ENCODE measurements around the gene LMX1A. TPM values are rescaled to one million over a fixed set of nuclear protein-coding genes. Genes with fewer than 3 reads are reported as not detected.

Gene LMX1A
- total RNA-seq, 6 experiments from 2014 or later: 0.14 TPM; not detected in 5

GRCh38 chr1:165345502-165345901 is 11.0 kb downstream of the LMX1A start:
- intact Hi-C loops (cut with DNase I): no loop called here
- ATAC-seq (no peak), DNase-seq (no peak)
- no peak overlapping the region for H3K4me3 ChIP-seq
- no peak overlapping the region for H3K27ac ChIP-seq
- no peaks in the 10 kb centered on the region for H3K9me3 ChIP-seq
- peaks cover 1 to 13% of the 10 kb centered on the region in 2 donors for H3K27me3 ChIP-seq
- no peaks in the 10 kb centered on the region for H3K36me3 ChIP-seq
- H3K4me1 ChIP-seq: no peaks in the 10 kb centered on the region
- TF ChIP-seq POLR2A (IDR thresholded peaks at IDR 0.05) (no peak), CTCF (IDR thresholded peaks at IDR 0.05) (no peak)
- 72% methylated on average over 7 of the region's 7 CpGs for WGBS (ENCODE audit: insufficient coverage, low coverage, low lambda C conversion rate, missing lambda C conversion rate)

- H3K27me3 ChIP-seq: peaks cover 0 to 5% of the 10 kb centered on the region in 2 donors
- ATAC-seq (no peak), DNase-seq (no peak)
- no peaks in the 10 kb centered on the region for H3K9me3 ChIP-seq
- no peaks in the 10 kb centered on the region for H3K36me3 ChIP-seq
- intact Hi-C loops (cut with DNase I): no loop called here
- no peak overlapping the region for H3K27ac ChIP-seq
- no peak overlapping the region for H3K4me3 ChIP-seq
- TF ChIP-seq POLR2A (IDR thresholded peaks at IDR 0.05) (no peak), CTCF (IDR thresholded peaks at IDR 0.05) (no peak)
- WGBS (ENCODE audit: insufficient coverage, low coverage, low lambda C conversion rate, missing lambda C conversion rate): no CpG with 5 or more reads among the region's 3 CpGs
- H3K4me1 ChIP-seq: no peaks in the 10 kb centered on the region
Observed at GRCh38 chr1:165344736-165345135, 11.8 kb downstream of the LMX1A start.

GRCh38 chr1:165344198-165344597 is 12.3 kb downstream of the LMX1A start:
- WGBS (ENCODE audit: insufficient coverage, low coverage, low lambda C conversion rate, missing lambda C conversion rate): 35% methylated on average over 2 of the region's 2 CpGs
- Histone ChIP-seq H3K4me1 (no peaks in the 10 kb centered on the region), H3K4me3 (no peak overlapping the region), H3K9me3 (no peaks in the 10 kb centered on the region), H3K27me3 (peaks cover 0 to under 1% of the 10 kb centered on the region in 2 donors), H3K36me3 (no peaks in the 10 kb centered on the region), H3K27ac (no peak overlapping the region)
- intact Hi-C loops (cut with DNase I): no loop called here
- ATAC-seq (no peak), DNase-seq (no peak)
- TF ChIP-seq POLR2A (IDR thresholded peaks at IDR 0.05): no peak
- no peak for TF ChIP-seq CTCF (IDR thresholded peaks at IDR 0.05)

GRCh38 chr1:165342587-165342986 is 13.9 kb downstream of the LMX1A start:
- WGBS (ENCODE audit: insufficient coverage, low coverage, low lambda C conversion rate, missing lambda C conversion rate): 80% methylated on average over 2 of the region's 2 CpGs
- Histone ChIP-seq H3K27me3 (no peaks in the 10 kb centered on the region), H3K27ac (no peak overlapping the region), H3K4me3 (no peak overlapping the region), H3K4me1 (no peaks in the 10 kb centered on the region), H3K9me3 (no peaks in the 10 kb centered on the region), H3K36me3 (no peaks in the 10 kb centered on the region)
- DNase-seq (no peak), ATAC-seq (no peak)
- intact Hi-C loops (cut with DNase I): no loop called here
- TF ChIP-seq POLR2A (IDR thresholded peaks at IDR 0.05): no peak
- TF ChIP-seq CTCF (IDR thresholded peaks at IDR 0.05): no peak

- Histone ChIP-seq H3K9me3 (no peaks in the 10 kb centered on the region), H3K27me3 (no peaks in the 10 kb centered on the region), H3K4me3 (no peak overlapping the region), H3K4me1 (no peaks in the 10 kb centered on the region), H3K36me3 (no peaks in the 10 kb centered on the region), H3K27ac (no peak overlapping the region)
- intact Hi-C loops (cut with DNase I): no loop called here
- DNase-seq (no peak), ATAC-seq (no peak)
- WGBS (ENCODE audit: insufficient coverage, low coverage, low lambda C conversion rate, missing lambda C conversion rate): 76% methylated on average over 2 of the region's 2 CpGs
- no peak for TF ChIP-seq CTCF (IDR thresholded peaks at IDR 0.05)
- no peak for TF ChIP-seq POLR2A (IDR thresholded peaks at IDR 0.05)
Observed at GRCh38 chr1:165342168-165342567, 14.3 kb downstream of the LMX1A start.

Data from right lobe of liver (tissue), 6 donors.